Measurements from ENCODE around the gene SIX5. TPM values are rescaled to one million over a fixed set of nuclear protein-coding genes. Genes with fewer than 3 reads are reported as not detected.

The SIX5 gene
- total and polyA plus RNA-seq, 9 of the 15 experiments (the other 6 are each of a cell fraction or from before 2014, with no cell fraction given) = 1.4 to 17.2 (median 7.4) TPM; not detected in 2

DNA sequence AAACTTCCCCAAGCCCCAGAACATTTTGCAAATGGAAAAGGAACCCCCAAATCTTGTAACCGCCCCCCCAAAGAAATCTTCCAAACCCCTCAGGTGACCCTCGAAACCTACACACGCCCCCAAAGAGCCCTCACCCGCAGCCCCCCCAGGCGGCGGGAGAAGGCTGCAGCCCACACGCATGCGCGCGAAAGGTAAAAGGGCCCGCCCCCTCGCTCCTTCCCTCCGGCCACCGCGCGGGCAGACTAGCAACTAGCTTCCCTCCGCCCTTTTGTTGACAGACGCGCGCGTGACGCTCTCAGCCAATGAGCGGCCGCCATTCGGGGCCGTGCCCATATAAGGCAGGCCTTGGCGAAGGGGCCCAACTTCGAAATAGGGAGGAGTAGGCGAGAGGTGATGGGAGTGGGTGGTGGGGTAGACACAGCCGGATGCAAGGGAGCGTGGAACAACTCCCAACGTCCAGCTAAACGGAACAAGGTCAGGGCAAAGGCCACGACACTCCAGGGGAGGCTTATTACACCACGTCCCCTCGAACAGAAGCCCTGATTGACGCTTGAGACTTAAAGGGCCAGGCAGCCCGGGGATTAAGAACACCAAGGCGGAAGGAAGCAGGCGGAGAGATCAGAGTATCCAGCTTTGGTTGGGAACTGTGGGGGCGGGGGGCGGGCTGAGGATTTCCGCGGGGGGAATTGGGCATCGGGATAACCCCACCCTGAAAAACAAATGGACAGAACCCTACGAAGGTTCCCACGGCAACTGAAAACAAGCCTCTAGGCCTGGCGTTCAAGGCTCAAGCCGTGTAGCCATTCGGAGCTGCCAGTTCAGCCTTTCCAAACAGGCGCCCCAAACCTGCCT is 51.7 kb downstream of the SIX5 start (continued):
- TF ChIP-seq, protein P1, sequence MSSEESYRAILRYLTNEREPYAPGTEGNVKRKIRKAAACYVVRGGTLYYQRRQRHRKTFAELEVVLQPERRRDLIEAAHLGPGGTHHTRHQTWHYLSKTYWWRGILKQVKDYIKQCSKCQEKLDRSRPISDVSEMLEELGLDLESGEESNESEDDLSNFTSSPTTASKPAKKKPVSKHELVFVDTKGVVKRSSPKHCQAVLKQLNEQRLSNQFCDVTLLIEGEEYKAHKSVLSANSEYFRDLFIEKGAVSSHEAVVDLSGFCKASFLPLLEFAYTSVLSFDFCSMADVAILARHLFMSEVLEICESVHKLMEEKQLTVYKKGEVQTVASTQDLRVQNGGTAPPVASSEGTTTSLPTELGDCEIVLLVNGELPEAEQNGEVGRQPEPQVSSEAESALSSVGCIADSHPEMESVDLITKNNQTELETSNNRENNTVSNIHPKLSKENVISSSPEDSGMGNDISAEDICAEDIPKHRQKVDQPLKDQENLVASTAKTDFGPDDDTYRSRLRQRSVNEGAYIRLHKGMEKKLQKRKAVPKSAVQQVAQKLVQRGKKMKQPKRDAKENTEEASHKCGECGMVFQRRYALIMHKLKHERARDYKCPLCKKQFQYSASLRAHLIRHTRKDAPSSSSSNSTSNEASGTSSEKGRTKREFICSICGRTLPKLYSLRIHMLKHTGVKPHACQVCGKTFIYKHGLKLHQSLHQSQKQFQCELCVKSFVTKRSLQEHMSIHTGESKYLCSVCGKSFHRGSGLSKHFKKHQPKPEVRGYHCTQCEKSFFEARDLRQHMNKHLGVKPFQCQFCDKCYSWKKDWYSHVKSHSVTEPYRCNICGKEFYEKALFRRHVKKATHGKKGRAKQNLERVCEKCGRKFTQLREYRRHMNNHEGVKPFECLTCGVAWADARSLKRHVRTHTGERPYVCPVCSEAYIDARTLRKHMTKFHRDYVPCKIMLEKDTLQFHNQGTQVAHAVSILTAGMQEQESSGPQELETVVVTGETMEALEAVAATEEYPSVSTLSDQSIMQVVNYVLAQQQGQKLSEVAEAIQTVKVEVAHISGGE (CRISPR knock-in tag; IDR thresholded peaks at IDR 0.05) = peak in 1 of 3 experiments; percentile 87; a peak in 2 of 6 replicates
- TF ChIP-seq CBX3 (IDR thresholded peaks at IDR 0.05; ENCODE audit: borderline replicate concordance in 1 of 2, low read length in 2 of 2) = 0 out of 3 replicates have a peak, but pooled peaks of 1 of the 2 experiments have one; percentile 20
- TF ChIP-seq ELF4 (CRISPR knock-in tag; IDR thresholded peaks at IDR 0.05) = 0 out of 2 replicates have a peak, but pooled peaks have one; percentile 8
- TF ChIP-seq, protein P2, sequence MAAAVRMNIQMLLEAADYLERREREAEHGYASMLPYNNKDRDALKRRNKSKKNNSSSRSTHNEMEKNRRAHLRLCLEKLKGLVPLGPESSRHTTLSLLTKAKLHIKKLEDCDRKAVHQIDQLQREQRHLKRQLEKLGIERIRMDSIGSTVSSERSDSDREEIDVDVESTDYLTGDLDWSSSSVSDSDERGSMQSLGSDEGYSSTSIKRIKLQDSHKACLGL (CRISPR knock-in tag; IDR thresholded peaks at IDR 0.05; ENCODE audit: borderline replicate concordance, poor library complexity, severe bottlenecking) = no peak
- peak; percentile 95 for TF ChIP-seq POLR2AphosphoS2 (IDR thresholded peaks at IDR 0.05; ENCODE audit: low read length)
- TF ChIP-seq, protein P3, sequence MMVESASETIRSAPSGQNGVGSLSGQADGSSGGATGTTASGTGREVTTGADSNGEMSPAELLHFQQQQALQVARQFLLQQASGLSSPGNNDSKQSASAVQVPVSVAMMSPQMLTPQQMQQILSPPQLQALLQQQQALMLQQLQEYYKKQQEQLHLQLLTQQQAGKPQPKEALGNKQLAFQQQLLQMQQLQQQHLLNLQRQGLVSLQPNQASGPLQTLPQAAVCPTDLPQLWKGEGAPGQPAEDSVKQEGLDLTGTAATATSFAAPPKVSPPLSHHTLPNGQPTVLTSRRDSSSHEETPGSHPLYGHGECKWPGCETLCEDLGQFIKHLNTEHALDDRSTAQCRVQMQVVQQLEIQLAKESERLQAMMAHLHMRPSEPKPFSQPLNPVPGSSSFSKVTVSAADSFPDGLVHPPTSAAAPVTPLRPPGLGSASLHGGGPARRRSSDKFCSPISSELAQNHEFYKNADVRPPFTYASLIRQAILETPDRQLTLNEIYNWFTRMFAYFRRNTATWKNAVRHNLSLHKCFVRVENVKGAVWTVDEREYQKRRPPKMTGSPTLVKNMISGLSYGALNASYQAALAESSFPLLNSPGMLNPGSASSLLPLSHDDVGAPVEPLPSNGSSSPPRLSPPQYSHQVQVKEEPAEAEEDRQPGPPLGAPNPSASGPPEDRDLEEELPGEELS (CRISPR knock-in tag; IDR thresholded peaks at IDR 0.05; ENCODE audit: borderline replicate concordance) = peak; percentile 73; the same call in 1 of the 2 replicates
- peak; percentile 99 for TF ChIP-seq NRF1 (conservative IDR thresholded peaks at IDR 0.05 in 1 of 2, IDR thresholded peaks at IDR 0.05 in 1 of 2)
- TF ChIP-seq NFIC (IDR thresholded peaks at IDR 0.05) = no peak
- peak; percentile 66; the same call in 1 of the 2 replicates for TF ChIP-seq HDAC2 (IDR thresholded peaks at IDR 0.05)
- TF ChIP-seq ZNF253 (CRISPR knock-in tag; conservative IDR thresholded peaks at IDR 0.05) = no peak
- TF ChIP-seq, protein P4, sequence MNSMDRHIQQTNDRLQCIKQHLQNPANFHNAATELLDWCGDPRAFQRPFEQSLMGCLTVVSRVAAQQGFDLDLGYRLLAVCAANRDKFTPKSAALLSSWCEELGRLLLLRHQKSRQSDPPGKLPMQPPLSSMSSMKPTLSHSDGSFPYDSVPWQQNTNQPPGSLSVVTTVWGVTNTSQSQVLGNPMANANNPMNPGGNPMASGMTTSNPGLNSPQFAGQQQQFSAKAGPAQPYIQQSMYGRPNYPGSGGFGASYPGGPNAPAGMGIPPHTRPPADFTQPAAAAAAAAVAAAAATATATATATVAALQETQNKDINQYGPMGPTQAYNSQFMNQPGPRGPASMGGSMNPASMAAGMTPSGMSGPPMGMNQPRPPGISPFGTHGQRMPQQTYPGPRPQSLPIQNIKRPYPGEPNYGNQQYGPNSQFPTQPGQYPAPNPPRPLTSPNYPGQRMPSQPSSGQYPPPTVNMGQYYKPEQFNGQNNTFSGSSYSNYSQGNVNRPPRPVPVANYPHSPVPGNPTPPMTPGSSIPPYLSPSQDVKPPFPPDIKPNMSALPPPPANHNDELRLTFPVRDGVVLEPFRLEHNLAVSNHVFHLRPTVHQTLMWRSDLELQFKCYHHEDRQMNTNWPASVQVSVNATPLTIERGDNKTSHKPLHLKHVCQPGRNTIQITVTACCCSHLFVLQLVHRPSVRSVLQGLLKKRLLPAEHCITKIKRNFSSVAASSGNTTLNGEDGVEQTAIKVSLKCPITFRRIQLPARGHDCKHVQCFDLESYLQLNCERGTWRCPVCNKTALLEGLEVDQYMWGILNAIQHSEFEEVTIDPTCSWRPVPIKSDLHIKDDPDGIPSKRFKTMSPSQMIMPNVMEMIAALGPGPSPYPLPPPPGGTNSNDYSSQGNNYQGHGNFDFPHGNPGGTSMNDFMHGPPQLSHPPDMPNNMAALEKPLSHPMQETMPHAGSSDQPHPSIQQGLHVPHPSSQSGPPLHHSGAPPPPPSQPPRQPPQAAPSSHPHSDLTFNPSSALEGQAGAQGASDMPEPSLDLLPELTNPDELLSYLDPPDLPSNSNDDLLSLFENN (IDR thresholded peaks at IDR 0.05; ENCODE audit: low read depth in 2 of 2, low read length in 2 of 2) = 0 out of 4 replicates have a peak, but pooled peaks of 1 of the 2 experiments have one; percentile 26
- 0 out of 2 replicates have a peak, but pooled peaks have one; percentile 11 for TF ChIP-seq EHMT2 (IDR thresholded peaks at IDR 0.05)
- peak; percentile 63 for TF ChIP-seq SUPT5H (IDR thresholded peaks at IDR 0.05)
- TF ChIP-seq ILK (tag; IDR thresholded peaks at IDR 0.05; ENCODE audit: borderline replicate concordance, low read depth) = no peak
- peak; percentile 92 for TF ChIP-seq ZBTB7A (IDR thresholded peaks at IDR 0.05; ENCODE audit: borderline replicate concordance, control insufficient read depth, low read depth, low read length)
